GM18526 (cell line): ENCODE measurements around the gene PSAT1.

Source experiments
- POLR2A ChIP-seq: IDR thresholded peaks from 3 replicates; pipeline ENCODE4 v1.6.1; 2011; ENCODE audit not compliant: insufficient read length; ENCODE audit errors: extremely low read depth

Gene PSAT1

DNA sequence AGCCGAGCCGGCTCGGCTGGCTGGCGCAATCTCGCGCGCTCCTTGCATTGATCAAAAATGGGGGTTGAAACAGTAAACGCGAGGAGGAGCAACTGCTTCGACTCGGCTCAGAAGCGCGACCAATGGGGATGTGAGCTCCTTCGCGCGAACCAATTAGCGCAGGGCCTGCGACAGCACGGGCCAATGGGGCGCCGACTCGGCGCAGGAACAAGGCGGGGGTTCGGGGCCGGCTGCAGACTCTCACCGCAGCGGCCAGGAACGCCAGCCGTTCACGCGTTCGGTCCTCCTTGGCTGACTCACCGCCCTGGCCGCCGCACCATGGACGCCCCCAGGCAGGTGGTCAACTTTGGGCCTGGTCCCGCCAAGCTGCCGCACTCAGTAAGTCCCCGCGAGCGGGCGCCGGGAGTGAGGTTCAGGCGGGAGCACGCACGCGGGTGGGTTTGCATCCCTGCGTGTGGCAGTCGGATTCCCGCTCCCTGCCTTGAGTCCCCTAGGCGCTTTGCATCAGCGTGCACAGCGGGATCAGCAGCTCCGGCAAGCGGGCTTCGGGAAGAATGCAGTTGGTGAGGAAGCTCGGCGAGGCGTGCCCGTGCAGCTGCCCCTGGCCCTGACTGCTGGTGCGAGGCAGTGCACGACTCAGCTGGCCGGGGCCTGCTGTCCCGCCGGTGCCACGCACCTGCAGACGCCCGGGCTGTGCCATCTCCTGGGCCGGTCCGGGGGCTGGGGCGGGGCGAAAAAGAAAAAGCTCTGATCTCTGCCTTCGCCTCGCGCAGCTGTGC, at the start of gene PSAT1:
TSS of gene PSAT1 (plus strand) at position 233 of the 779 bp plus-strand sequence. CDS start at position 319, 86 bp downstream.
- TF ChIP-seq POLR2A: peak; percentile 71

DNA sequence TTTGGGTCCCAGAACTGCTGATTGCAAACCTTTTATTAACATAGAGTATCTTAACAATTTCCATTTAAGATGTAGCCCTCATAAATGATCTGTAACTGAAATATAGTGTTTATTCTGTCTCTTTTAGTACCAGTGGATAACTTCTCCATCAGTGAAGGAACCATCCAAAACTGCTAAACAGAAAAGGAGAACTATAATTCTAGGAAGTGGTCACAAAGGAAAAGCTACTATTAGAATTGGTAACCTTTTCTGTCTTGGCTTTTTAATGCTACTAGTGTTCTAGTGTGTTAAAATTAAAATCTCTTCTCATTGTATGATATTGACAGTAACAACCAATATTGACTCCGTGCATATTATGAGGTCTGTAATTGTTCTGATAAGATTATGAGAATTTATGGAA, 48.3 kb upstream of the PSAT1 start:
- no peak for TF ChIP-seq POLR2A

- no peak for TF ChIP-seq POLR2A
Measured at GRCh38 chr9:78249542-78249941, 47.4 kb upstream of the PSAT1 start.

- TF ChIP-seq POLR2A: no peak
Measured at GRCh38 chr9:78252616-78253015, 44.3 kb upstream of the PSAT1 start.

DNA sequence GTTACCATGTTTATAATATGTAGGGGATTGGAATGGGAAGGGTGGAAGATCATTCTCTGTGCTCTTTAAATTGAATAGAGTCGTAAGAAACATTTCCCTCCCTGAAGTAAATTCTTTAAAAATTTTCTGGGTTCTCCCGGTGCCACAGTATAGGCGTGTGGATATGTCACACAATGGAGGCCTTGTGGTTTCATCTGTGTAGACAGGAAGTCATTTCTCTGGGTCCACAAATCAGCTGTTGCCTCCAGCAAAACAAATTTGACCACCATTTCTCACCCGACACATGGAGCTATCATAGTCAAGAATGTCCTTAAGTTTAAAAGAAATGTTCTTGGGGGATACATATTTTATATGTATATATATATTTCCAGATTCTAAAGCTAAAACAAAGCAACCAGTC, 43.6 kb upstream of the PSAT1 start:
- no peak for TF ChIP-seq POLR2A

GRCh38 chr9:78261403-78262001, 35.4 kb upstream of the PSAT1 start:
- TF ChIP-seq POLR2A: no peak

DNA sequence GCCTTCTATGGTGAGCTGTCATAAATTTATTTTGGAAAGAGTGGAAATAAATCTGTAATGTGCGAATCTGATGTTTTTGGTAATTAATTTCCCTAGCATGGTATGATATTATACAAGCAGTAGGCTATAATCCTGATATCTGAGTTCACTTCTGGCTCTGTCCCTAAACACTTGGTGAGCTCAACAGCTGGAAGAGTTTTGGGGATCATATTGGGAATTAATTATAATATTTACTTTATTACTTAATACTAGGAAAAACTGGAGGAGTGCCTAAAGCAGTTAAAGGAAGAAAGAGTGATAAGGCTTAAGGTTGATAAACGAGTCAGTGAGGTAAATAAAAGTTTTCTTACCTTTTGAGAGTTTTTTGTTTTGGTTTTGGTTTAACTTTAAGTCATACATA, 34.3 kb upstream of the PSAT1 start:
- no peak for TF ChIP-seq POLR2A

GRCh38 chr9:78267889-78268288, 29.0 kb upstream of the PSAT1 start:
- no peak for TF ChIP-seq POLR2A

DNA sequence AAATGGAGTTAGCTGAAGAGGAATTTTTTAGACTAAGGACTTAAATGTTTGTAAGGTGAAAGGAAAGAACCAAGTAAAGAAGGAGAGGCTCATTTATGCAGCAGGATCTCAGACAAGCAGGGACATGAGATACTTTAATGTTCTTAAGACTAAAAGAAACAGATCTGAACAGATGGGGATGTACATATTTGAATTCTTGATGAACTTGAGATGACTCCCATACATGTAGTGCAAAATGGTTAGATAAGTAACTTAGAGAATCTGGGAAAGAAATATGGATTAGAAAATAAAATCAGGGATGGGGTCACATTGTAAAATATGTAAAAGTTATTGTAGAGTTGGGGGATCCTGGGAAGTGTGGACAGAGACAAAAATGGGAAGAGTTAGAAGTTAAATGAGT, 27.1 kb upstream of the PSAT1 start:
- no peak for TF ChIP-seq POLR2A

DNA sequence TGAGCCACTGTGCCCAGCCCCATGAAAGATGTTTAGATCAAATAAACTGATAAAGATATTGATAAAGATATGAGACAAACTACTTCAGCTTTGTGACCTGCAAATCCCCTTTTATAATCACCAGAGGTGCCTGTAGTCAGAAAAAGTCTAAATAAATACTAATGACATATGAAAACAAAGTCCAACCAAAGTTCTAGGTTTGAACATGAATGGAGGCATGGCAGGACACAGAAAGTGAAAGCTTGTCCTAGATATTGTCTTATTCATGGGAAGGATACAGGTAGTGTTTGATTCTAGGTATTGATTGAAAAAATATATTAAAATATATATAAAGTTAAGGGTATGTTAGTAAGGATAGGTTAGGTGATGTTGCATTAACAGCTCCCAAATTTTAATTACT, 24.6 kb upstream of the PSAT1 start:
- no peak for TF ChIP-seq POLR2A

- TF ChIP-seq POLR2A: no peak
Measured at GRCh38 chr9:78273761-78274160, 23.2 kb upstream of the PSAT1 start.

GRCh38 chr9:78278177-78278777, 18.6 kb upstream of the PSAT1 start:
- TF ChIP-seq POLR2A: no peak

DNA sequence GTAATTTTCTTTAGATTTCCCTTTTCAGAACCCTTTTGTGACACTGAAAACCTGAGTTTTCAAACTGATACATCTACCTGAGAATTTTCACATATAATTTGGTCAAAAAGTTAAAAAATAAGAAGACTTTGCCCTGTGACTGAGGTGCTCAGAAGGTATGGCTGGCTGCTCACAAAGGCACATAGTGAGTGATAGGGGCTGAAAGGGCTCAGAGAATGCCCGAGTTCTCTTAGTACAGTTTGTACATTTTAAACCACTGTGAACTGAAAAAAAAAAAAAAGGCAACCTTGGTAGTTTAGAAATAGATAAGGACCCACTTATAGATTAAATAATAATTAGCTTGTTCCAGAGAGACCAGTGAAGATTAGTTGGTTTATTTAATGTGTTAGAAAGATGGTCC, 18.1 kb upstream of the PSAT1 start:
- TF ChIP-seq POLR2A: no peak

- no peak for TF ChIP-seq POLR2A
Measured at GRCh38 chr9:78280982-78281668, 15.8 kb upstream of the PSAT1 start.

GRCh38 chr9:78286125-78286524, 10.8 kb upstream of the PSAT1 start:
- no peak for TF ChIP-seq POLR2A

DNA sequence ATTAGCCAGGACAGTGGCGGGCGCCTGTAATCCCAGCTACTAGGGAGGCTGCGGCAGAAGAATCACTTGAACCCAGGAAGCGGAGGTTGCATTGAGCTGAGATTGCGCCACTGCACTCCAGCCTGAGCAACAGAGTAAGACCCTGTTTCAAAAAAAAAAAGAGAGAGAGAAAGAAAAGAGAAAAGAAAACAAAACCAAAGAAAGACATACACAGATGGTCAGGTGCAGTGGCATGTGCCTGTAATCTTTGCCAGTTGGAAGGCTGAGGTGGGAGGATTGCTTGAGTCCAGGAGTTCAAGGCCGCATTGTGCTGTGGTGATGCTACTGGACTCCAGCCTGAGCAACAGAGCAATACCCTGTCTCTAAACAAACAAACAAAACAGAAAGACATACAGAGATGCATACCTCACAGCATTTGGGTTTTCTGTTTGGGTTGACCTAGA, 10.0 kb upstream of the PSAT1 start:
- no peak for TF ChIP-seq POLR2A
